ENCODE results near the gene FAM107A.
A peak's percentile ranks its signal among the peaks of the same experiment; 100 is the strongest.

FAM107A gene

GRCh38 chr3:58566398-58567250 lies 10.6 kb downstream of the FAM107A start:
- DNase-seq: no peak

DNA sequence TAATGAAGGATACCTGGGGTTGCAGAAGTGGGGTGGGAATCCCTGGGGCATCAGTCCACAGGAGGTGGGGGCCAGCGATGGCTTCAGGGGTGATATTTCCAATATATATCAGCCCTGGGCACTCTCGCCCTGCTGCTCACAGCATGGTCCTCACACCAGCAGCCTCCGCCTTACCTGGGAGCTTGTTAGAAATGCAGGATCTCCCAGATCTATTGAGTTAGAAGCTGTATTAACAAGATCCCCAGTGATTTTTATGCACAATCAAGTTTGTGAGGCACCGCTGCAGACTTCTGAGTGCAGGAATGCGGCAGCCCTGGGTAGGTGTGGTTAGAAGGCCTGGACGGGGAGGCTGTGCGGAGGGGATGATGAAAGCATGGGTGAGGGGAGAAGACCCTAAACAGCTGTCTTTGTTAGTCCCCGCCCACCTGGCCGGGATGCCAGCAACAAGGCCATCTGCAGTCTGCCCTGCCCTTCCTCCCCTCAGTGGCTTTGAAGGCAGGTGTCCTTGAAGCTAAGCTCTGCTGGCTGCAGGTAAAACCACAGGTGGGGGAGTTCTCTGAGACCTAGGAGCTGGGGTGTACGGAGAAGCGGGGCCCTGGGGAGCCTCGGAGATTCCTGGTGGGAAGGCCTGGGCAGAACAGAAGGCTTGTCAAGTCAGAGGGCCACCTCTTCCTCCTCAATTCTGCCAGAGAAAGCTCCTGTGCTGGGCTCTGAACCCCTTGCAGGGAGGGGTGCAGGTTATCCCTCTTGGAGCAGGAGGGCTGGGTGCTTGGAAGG lies 11.4 kb downstream of the FAM107A start:
- DNase-seq: no peak

DNA sequence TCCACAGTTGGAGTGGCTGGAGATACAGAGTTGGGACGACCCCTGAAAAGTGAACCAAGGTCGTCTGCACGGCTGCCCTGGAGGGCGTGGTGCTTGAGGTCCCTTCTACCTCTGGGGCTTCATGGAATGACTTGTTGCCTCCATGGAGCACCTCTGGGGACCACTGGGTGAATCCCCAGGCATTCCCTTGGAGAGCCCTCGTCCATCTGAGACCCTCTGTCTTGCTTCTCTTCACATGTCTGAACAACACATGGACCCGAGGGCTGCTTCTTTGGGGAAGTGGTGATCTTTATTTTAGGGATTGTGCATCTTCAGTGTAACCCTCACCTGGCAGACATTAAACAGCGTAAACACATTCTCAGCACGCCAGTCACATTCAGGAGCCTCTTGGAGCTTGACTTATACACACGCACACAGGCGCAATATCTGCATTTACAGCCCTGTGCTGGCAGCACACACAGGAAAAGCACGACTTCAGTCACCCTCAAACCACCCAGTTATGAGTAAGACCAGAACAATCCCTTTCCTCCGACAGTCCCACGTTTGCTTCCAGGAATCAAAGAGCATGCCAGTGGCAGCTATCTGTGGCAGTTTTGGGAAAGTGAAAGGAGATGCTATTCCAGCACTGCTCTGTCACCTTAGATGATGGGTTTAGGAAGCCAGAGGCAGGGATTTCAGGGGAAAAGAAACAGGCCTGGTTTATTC lies 12.6 kb downstream of the FAM107A start:
- DNase-seq: no peak

- DNase-seq: no peak
Measured at GRCh38 chr3:58564054-58564453, 13.1 kb downstream of the FAM107A start.

DNA sequence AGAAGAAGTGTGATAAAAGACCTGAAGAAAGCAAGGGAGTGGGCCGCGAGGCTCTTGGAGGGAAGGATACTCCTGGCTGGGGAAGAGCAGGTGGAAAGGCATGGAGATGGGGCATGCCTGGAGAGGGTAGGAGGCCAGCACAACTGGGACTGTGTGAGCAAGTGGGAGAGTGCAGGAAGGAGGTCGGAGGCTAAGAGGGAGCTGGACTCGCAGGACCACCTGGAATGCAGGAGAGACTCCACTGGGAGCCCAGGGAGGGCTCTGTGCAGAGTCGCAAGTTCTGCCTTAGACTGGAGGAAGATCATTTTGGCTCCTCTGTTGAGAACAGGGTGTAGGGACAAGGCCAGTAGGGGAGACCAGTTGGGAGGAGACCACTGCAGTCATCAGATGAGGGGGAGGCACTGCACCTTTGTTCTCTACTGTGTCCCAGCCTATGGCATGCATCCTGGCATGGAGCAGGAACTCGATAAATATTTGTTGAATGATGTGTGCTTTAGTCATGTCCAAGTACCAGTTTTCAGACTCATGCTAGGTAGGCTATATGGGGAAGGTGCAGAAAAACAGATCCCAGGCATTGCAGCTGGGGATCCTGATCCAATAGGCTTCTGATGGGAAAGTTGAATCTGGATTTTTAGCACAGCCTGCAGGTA lies 13.7 kb downstream of the FAM107A start:
- DNase-seq: no peak

- DNase-seq: no peak
Measured at GRCh38 chr3:58562498-58562897, 14.7 kb downstream of the FAM107A start.

- DNase-seq: peak; percentile 52
Measured at GRCh38 chr3:58560771-58561311, 16.4 kb downstream of the FAM107A start.

DNA sequence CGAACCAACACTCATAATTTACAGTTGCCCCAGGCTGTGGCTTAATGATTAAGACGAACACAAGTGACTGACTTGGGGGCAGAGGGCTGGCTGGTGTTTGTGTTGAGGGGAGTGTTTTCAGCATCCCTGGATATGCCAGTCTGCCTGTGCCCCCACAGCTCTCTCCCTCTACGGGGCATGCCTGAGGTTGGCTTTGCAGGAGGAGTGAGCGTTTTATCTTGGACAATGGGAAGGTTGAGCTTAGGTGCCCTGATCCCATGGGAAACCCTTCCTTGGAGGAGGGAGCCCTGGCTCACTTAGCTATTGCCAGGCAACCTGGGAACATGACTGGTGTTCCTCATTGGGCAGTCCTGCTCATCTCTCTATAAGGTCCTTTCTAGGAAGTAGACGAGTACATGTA lies 17.6 kb downstream of the FAM107A start:
- no peak for DNase-seq

DNA sequence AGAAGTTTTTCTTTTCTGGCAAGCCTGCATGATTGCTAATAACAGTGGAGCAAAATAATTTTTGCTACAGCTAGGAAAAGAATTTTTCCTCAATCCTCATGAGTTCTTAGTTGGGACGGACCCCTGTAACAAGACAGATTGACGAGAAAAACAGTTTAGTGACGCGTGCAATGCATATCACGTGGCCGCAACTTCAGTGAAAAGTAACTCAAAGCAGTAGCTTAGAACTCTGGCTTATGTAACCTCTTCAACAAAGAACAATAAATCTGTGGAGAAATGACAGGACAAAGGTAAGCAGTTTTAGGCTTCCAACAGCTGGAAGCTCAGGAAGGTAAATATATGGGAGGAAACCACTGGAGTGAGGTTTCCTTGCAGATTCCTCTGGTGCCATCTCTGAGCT lies 19.7 kb downstream of the FAM107A start:
- DNase-seq: peak; percentile 59

- DNase-seq: peak; percentile 55
Measured at GRCh38 chr3:58556761-58557221, 20.4 kb downstream of the FAM107A start.

- DNase-seq: no peak
Measured at GRCh38 chr3:58556001-58556400, 21.2 kb downstream of the FAM107A start.

- DNase-seq: no peak
Measured at GRCh38 chr3:58555203-58555602, 22.0 kb downstream of the FAM107A start.

- no peak for DNase-seq
Measured at GRCh38 chr3:58553003-58553402, 24.2 kb downstream of the FAM107A start.

DNA sequence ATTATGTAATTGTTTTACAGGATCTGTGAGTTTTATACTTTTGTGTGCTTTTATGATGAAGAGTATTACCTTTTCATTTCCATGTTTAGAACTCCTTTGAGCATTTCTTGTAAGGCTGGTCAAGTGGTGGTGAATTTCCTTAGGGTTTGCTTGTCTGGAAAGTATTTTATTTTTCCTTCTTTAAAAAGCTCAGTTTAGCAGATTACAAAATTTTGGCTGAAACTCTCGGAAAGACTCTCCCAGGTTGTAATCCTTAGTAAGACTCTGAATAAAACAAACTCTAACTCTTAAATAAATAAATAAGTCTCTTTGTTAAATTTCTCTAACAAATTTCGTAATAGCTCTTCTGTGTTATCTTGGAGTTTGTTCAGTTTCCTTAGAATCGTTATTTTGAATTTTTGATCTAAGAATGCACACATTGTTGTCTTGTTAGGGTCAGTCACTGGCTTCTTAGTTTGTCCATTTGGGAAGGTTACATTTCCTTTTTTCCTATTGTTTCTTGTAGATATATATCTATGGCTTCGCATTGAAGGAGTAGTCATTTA lies 25.5 kb downstream of the FAM107A start:
- no peak for DNase-seq

GRCh38 chr3:58544541-58544940 lies 32.6 kb downstream of the FAM107A start:
- DNase-seq: no peak

- no peak for DNase-seq
Measured at GRCh38 chr3:58540176-58540858, 36.9 kb downstream of the FAM107A start.

DNA sequence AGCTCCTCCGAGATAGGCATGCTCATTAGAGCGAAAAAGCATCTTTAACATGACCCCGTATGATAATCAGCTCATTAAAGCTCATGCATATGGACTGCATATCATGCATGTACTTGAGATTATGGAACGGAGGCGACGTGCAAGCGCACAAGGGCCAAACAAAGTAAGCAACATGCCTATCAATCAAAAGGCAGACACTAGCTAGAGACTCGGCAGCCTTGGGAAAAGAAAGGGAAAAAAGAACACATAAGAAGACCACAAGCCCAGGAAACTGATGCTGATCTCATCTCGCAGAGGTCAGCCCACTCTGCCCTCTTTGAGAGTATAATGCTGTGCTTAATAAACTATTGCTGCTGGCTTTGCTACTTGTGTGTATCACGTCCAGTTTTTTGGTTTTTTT lies 37.6 kb downstream of the FAM107A start:
- DNase-seq: no peak

GRCh38 chr3:58537412-58538301 lies 39.5 kb downstream of the FAM107A start:
- DNase-seq: no peak

DNA sequence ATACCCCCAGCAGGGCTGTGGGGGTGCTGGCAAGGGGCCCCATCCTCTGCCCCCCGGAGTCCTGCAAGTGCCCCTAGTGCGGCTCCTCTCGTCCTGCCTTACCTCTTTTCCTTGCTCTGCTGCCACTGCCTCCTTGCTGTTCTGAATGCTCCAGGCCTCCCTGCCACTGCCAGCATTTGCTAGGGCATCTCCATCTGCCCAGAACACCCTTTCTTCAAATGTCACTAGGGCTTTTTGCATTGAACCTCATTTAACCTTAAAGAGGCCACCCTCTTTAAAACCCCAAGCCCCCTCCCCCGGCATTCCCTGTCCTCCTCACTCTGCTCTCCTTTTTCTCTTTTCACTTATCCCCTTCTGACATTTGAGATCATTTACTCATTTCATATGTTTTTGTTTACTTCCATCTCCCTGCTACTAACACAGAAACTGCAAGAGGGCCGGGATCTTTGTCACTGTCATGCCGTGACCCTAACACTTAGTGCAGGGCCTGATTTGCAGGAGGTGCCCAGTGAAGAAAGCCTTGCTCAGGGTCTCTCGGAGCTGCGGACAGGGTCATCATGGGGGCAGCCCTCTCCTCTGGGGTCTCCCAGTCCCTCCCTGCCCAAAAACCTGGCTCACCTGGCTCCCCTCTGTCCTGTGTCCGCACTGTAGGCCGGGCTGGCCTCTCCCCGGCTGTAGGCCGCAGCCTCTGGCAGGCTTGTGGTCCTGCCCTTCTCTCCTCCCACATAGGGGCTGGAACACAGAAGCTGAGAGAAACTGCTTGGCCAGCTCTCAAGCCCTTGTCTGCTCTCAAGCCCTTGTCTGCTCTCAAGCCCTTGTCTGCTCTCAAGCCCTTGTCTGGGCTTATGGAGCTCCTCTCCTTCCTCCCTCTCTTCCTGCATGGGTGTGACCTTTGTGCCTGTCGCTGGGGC lies 40.4 kb downstream of the FAM107A start, which contains the start of gene ACOX2:
ACOX2 (minus strand) TSS at position 690 of the 911 bp plus-strand sequence. CDS start 2,084 bp downstream, outside the sequence.
- DNase-seq: peak; percentile 87

All from right hindlimb (tissue), 1 donor.